GM12873 (cell line): ENCODE data around the gene FAT2.

Experiments
- CTCF ChIP-seq: IDR thresholded peaks from 2 replicates; pipeline ENCODE4 v1.5.1; 2012; ENCODE audit warnings: low read depth, mild to moderate bottlenecking, moderate library complexity, low read length, control low read depth; ENCODE audit not compliant: insufficient read depth; ENCODE audit errors: missing control alignments

FAT2 gene

GRCh38 chr5:151570058-151570457 is 21.1 kb downstream of the FAT2 start:
- TF ChIP-seq CTCF = no peak

DNA sequence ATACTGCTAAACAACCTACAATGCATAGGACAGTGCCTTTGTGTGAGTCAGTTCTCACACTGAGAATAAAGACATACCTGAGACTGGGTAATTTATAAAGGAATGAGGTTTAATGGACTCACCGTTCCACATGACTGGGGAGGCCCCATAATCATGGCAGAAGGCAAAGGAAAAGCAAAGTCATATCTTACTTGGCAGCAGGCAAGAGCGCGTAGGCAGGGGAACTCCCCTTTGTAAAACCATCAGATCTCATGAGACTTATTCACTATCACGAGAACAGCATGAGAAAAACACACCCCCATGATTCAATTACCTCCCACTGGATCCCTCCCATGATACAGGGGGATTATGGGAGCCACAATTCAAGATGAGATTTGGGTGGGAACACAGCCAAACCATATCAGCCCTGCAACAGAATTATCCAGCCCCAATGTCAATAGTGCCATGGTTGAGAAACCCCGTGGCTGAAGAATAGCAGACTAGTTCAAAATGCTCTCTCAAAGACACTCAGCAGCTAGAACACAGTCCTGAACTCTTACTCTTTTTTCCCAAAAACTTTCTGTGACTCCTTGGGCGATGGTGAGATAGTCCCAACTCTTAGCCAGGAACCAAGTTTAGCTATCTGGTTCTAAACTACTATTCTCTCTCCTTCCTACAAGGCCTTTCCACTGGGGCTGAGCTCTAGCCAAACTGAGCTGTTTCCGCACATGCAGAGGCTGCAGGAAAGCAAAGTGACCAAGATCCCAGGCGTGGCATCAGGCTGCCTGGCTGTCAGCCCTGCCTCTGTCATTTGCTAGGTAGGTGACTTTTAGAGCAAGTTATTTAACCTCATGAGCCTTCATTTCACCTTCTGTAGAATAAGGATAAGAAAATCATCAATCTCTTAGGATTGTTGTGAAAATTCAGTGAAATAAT is 21.7 kb downstream of the FAT2 start:
- TF ChIP-seq CTCF = no peak

DNA sequence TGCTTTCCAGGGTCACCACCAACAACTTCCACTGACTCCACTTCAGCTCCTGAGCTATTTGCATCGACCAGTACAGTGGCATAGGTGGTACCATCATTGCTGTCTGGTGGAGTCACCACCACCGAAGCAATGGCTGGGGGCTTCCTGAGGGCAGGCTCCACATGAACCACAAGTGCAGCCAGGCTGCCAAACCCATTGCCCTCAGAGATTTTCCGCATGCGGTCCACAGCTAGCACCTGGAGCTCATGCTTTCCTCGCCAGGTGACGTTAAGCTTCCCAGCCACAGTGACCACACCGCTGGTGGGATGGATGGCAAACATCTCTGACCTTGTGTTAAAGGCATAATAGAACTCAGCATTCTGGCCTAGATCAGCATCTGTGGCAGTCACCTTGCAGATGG is 23.1 kb downstream of the FAT2 start:
- TF ChIP-seq CTCF = no peak

GRCh38 chr5:151565971-151566370 is 25.2 kb downstream of the FAT2 start:
- no peak for TF ChIP-seq CTCF

GRCh38 chr5:151562019-151562707 is 29.0 kb downstream of the FAT2 start:
- no peak for TF ChIP-seq CTCF

DNA sequence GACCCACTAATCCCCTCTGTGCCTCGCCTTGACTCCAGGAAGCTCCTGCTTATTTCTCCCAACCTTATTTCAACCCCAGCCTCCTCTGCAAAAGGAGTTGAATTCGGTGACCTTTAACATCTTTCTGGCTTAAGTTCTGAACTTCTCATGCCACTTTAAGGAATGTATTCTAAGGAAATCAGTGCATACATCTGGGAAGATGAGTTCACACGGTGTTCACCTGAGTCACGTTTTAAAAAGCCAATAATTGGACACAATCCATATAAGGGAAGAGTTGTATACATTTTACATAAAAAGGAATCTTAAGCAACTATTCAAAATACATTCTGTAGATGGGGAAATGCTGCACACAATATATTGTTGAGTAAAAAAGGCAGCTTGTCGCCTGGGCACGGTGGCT is 33.2 kb downstream of the FAT2 start:
- no peak for TF ChIP-seq CTCF

- no peak for TF ChIP-seq CTCF
These were observed 33.7 kb downstream of the FAT2 start for GRCh38 chr5:151557466-151557865.
